NCI-H2196 treated with DMSO at 0.1 percent for 48 hours (cell line): ENCODE measurements around the gene USP22.

Source experiments
- DNase-seq: peaks from one replicate; lab custom pipeline; 2025; ENCODE audit not compliant: unreplicated experiment; lab: John Stamatoyannopoulos, UW

USP22 gene

DNA sequence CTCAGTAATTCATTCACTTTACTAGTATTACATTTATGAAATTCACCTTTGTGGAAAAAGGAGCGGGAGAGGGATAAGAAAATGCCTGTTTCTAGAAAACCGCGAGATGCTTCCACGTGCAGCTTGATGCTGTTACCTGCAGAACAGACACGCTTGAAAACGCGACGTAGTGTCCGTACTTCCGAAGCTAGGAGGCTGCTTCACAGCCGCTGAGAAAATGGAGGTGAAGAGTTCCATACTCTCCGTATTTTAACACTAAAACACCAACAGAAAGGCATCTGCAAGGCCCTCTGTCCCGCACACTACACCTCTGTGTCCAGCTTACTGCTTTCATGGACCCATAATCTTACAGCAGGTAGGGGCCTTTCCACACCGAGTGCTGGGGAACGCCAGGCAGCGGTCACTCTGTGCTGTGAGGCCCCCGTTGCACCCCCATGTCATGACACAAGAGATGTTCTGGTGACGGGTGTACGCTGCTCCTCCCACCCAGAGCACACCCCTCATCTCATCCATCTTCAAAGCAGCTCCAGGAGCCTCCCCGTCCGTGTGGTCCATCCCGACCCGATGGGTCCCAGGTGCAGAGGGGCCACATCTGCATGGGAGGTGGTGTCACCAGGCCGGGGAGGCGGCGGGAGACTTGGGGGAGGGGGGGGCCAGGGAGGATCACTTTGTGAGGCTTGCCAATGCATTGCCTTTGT, 40.4 kb downstream of the USP22 start:
- DNase-seq = no peak

DNA sequence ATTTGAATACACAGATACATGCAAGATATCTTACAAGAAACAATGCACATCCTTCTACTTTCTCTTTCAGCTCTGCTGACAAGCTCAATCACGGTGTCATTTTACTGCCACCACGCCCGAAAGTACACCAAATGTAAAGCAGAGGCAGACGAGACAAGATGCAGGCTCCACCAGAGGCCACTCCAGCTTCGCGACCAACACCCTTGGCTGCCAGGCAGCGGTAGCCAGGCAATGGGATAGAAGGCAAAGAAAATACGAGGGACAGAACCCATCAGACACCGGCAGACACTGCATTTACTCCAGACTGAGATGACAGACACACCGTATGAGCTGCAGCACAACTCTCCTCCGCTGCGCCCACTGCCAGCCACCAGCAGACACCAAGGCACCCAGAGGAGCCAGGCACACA, 41.0 kb downstream of the USP22 start:
- no peak for DNase-seq

DNA sequence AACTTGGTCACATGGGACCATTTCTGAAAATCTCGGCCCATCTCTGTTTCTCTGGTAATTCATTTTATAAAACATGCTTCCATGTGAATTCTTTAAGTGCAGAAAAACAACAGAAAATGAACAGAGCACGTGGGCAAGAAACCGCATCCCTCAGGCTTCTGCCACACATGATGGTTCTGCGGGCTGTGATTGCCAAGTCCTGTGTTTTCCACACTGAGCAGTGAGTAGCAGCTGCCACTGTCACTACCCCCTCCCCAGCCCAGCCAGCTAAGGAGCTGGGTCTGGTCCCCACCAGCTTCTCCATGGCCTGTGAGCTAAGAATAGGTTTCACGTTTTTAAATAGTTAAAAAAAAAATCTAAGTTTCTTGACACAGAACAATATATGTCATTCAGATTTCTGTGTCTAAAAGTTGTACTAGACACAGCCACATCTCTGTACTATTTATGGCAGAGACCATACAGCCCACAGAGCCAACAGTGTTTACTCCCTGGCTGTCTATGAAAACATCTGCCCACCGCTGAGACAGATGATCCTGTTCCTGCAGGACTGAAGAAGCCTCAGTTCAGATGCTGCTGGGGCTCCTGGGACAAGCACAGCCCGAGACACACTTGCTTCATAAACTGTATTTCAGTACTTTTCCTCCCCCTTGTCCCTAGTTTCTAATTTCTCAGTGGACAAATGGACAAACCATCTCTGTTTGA, 41.5 kb downstream of the USP22 start:
- DNase-seq = no peak

DNA sequence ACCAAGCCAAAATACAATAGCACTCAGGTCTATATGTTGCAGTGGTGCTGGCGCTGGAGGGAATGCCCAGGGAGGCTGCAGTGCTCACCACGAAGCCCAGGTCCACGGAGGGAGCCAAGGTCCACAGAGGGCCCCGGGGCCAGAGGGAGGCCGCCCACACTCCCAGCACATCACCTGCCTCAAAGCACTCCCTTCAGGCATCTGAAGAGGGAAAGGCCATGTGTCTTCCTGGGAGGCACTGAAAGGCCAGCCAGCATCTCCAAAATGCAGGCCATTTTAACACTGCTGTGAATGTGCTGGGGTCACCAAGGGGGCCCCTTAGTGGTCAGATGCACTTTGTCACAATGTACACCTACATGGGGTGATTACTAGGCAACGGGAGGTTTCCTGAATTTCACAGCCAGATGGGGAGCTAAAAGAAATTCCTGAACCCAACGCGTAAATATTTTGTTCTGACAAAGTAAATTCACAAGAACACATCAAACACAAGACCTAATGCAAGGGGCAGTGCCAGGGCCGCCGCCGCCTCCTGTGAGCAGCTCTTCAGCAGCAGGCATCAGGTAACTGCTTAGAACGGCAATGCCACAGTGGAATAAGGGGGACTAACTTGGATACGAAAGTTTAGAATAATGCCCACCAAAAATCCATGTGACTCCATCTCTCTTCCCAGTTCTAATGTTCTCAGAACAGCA, 42.8 kb downstream of the USP22 start:
- DNase-seq = no peak

DNA sequence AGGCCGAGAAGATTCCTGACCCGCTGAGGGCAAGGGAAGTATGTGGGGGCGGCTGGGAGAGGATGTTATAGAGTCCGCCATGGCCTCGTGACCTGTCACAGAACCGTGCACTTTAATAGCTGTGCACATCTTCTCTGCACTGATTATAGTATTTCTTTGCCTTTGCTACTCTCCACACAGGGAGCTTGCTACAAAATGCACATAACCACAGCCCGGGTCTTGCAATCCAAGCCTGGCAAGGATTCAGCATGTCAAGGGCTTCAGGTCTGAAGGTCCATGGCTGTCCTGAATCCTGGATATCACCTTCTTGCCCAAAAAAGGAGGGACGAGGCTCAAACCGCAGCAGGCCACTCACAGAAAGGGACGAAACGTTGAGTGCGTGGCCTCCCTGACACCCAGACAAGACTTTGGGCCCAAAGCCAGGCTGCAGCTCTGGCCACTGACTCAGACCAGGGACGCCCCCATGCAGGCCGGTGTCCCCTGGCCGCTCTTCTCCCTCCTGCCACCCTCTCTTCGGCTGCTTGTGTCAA, 43.7 kb downstream of the USP22 start:
- no peak for DNase-seq

DNA sequence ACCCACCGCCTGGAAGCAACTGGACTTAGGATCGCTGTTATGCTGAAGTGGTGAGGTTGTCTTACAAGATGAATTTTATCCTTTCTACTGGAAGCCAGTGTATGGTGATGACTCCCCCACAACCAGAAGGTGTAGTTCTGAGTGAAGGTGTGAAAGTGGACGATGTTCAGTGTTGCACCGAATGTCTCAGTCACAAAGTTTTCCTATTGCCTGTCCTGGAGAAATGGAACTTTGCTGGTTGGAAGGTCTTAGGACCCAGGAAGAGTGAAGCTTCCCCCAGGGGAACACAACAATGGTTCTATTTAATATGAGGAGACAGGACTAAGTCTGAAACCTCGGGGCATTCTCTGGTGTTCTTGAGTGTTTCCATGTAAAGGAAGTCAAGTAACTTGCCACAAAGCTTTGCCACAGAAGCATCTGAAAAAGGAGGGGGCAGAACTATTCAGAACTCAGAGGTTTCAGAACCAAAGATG, 44.2 kb downstream of the USP22 start:
- DNase-seq = no peak

DNA sequence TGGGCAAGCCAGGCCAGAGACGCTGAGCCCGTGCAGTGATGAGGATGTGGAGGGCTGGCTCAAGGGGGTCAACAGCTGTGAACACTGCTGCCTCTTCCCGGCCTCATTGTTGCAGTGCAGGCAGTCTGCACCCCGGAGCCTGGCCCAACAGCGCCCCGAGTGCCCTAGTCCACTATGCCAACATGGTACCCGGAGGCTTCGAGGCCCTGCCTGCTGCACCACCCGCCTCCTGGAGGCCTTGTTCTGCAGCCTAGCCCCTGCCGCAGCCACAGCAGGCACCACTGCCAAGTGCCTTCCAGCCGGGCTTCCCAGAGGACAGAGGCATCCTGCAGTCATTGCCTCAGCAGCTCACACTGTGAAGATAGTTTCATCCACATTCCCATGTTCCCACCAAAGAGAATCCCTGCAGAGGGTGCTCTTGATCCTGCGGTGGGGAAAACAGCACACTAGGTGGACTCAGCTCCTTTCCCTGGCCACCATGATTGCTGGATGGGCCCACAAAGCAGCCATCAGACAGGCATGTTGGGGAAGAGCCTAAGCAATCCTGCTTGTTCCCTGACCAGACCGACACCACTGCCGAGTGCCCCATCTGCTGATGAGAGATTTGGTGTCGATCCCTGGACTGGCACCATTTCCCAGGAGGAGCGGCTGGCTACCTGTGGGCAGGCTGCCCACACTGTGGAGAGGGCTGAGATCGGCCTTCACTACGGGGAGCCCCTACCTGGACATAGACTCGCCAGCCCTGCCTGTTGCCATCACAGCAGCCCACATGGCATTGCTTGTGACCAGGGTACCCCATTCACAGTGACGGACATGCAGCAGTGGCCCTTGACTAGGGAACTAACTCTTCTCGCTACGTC, 44.9 kb downstream of the USP22 start:
- DNase-seq = no peak

DNA sequence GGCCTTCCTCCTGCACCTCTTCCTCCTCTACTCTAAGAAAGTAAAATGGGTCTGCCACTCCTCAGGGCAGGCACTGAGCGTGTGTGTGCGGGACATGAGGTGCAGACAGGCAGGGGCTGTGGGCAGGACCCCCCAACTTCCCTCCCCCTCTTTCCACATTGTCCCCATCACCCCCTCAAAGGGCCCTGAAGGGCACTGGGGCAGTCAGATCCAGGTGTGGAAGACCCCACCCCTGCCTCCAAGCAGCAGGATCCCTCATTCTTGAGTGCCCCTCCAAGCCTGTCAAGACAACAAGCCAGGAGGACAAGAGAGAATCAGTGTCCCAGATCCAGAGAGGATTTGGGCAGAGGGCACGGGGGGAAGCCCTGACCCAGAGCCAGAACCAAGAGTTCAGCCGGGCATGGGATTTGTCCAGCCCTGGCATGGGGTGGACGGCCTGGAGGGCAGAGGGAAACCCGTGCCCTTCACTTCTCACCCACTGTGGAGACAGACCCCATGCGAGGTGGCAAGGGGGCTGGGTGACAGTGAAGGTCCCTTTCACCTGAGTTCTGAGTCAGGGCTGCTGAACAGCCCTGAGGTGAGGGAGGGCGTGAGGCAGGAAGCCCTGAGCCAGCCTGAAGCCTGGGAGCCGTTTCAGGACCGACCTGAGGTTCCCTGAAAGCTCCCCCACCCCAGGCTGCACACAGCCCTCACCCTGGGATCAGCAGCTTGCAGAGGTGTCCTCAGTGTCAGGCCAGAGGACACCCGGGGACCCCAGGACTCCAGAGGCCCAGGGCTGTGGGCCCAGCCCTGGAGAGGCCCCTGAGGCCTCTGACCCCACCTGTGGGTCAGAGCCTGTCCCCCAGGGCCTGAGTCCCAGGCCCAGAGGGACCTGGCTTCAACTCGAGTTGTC, 45.8 kb downstream of the USP22 start:
- no peak for DNase-seq

DNA sequence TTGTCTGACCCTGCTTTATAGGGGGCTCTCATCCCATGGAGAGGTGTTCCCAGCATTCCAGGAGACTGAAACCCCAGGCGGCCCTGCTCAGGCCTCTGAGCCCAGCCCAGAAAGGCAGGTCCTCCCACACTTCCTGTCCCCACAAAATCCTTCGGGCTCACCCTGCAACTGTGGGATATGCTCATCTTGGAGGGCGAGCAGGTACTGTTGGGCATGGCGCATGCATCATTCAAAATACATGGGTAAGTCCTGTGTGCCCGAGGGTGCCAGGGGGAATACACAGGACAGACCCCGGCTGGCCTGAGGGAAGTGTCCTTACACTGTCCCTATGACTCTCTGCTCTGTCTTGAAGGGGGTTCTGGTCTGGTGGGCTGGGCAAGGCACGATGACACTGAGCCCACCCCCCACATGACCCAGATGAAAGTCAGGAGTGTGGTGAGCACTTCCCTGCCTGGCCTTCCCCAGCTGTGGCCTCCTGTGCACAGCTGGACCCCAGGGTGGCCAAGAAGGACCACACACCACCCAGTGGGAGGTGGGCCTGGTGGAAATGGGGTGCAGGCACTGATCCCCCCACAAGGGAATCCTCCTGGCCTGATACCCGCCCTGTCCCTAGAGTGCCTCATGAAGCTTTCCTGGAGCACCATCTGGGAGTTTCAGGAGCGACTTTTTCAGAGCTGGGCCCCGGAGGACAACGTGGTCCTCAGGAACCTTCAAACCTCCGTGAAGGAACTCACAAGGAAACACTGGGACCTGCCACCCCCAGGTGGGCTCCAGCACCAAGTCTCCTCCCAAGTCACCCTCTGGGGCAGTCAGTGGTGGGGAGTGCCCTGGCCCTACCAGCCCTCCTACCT, 46.7 kb downstream of the USP22 start:
- DNase-seq = no peak

DNA sequence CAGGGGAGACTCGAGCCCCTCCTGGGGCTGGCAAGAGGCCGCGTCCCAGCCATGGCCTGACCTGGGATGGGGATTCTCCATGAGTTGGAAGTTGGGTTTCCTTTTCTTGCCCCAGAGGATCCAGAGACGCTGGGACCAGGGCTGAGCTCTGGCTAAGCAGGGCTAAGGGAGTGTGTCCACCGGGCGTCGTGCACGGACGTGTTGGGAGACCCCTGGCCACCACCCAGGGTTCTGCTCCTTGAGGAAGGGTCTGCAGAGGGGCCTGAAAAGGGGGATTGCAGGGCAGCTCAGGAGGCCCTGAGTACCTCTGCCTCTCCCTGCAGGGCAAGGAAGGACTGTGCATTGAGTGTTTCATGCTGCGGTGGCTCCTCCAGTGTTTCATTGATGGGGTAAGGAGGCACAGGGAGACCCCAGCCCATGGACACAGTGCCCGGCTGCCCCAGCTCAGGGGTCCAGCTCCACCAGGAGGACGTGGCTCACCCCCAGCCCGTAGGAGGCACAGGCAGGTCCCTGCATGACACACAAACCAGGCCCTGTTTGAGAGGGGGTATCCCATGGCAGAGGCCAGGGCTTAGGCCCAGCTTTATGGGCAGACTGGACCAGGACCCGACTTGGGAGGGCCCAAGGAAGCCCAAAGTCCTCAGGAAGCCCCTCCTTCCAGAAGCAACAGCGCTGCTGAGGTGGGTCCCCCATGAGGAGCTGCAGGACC, 47.5 kb downstream of the USP22 start:
- no peak for DNase-seq

DNA sequence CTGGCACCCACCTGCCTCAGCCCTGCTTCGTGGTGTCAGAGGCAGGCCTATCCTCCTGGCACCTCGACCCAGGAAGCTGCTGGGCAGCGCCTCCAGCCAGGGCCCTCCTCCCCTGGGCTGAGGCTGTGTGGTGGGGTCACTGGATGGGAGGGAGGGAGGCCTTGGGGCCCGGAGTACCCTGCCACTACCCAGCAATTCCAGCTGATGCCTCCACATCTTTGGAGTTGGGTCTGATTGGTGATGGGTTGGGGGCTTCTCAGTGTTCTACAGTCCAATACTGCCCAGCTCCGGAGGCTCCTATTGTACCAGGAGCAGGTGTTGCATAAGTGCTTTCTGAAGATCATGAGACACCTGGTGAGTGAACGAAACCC, 48.0 kb downstream of the USP22 start:
- DNase-seq = no peak

DNA sequence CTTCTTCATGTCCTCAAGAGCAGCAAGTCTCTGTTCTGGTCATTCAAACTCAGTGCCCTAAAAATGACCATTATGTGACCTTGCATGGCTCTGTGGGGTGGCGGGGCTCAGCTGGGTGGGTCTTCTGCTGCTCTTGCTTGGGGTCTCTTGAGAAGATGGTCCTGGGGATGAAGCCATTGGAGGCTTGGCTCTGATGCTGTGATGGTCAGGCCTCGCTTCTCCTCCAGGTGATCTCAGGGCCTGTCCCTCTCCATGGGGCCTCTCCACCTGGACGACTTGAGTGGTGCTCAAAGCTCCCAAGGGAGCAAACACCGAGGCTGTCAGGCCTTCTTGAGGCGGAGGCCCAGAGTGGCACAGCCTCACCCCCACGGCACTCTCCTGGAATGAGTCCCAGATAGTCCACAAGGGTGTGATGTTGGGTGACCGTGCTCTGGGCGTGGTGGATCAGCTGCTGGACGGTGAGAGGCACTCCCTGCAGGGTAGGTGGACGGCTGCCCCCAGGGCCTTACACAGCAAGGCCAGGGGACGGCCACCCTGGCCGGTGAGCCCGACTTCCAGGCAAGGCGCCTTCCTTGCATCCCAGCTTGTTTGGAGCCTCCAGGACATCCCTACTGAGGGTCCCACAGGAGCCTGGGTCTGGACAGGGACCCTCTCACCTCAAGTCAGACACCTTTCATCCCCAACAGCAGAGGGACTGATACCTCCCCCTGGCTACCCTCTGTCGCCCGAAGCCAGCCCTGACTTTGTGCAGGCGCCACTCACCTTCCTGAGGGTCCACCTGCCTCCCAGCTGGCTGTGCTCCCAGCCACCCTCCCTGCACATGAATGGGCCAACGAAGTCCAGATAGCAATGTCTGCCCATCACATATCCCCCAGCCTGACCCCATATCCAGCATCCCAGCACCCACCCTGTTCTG, 48.7 kb downstream of the USP22 start:
- DNase-seq = no peak

DNA sequence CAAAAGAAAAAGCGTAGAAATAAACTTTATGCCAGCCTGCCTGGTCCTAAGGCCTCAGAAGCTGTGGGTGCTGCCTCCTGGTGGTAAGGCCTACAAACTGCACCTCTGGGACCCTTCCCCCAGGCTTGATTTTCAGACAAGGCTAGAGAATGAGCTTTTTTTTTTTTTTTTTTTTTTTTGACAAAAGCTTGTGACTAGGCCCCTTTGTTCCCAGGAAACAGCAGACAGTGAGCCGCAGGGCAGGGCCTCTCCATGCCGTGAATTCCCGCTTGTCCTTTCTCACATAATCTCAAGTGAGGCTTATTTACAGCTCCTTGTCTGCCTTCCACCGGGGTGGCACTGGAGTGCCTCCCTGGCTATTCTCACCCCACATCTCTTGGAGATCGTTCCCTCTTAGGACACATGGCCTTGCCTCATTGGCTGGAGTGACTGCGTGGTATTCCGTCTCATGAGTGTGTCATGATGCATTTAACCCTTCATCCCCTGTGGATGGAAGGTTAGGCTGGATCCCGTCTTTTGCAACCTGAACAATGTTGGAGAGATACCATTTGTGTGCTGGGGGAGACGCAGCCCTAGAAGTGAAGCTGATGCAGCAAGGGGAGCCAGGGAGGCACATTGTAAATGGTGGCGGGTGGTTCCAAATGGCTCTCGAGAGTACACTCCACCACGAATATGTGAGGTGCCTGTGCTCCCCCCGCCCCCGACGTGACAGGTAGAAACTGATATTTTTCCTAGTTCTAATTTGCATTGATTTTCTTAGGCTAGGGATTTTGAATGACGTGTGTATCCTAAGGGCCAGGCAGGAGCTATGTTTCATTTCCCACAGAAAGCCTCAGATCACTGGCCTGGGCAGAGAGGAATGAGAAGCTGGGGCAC, 49.6 kb downstream of the USP22 start:
- DNase-seq = peak; percentile 14

DNA sequence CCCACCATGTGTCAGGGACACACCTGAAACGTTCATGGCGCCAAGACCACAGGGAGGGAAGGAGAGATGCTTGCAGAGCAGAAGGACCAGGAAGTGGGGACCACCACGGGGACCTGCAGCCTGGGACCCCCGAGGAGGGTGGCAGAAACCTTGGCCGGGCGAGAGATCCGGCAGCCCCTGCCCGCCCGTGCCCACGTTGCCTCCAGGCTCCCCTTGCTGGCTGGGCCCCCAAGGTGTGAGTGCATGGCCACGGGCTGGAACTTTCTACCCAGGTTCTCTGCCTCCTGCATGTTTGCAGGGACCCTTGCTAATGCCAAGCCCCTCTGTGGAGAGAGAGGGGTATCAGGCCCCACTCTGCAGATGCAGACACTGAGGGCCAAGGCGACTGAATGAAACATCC, 50.4 kb downstream of the USP22 start:
- DNase-seq = no peak

DNA sequence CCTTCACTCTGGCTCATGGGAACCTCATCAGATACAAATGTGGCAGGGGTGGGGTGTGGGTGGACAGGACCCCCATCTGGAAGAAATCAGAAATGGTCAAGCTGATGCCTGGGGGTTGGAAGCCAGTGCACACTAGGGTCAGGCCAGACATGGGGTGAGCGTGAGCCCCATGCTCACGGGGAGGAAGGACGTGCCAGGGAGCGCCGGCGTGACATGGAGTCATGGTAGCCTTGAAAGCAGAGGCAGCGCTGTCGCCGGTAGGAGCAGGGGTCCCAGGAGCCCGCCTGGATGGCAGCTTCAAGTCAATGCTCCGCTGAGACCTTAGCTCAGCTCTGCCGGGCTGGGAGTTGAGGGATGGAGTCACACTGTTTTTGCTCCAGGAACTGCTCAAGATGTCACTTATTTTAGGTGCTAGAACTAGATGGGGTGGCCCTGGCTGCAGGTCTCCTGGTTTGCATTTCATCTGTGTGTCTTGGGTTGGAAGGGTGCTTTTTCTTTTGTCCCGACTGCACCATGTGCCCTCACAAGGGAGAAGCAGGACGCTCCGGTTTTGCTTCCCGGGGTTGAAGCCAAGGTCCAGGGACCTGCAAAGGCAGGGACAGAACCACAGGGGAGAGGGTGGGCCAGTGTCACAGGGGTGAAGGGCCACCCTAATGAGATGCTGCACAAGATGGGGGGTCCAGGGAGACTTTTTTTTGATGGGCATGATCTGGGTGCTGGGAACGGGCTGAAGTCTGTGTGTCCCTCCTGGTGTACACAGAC, 51.4 kb downstream of the USP22 start:
- no peak for DNase-seq
